Lower leg skin (tissue), 3 donors: ENCODE results near the gene S100P.

Experiments
- CTCF ChIP-seq, 3 donors: fragments of 450-650 bp; IDR thresholded peaks; one replicate each; pipeline ENCODE4 v1.5.1; 2016; ENCODE audit warnings: antibody characterized with exemption in 3 of 3, mild to moderate bottlenecking in 3 of 3, moderate library complexity in 2 of 3
- POLR2A ChIP-seq, 2 donors: fragments of 450-650 bp; IDR thresholded peaks; one replicate each; pipeline ENCODE4 v1.6.1; 2016 to 2017; ENCODE audit warnings: antibody characterized with exemption in 2 of 2, mild to moderate bottlenecking in 1 of 2, moderate library complexity in 1 of 2

GRCh38 chr4:6697131-6697530 lies 3.5 kb downstream of the S100P start:
- TF ChIP-seq CTCF (IDR thresholded peaks at IDR 0.05) (no peak), POLR2A (IDR thresholded peaks at IDR 0.05) (no peak)
